CD4-positive, alpha-beta T cell treated with Interleukin-6 at 100 ng/mL for 8 hours (primary cell): ENCODE results near the gene METTL6.
"Not testable (repeated sequence)": the region's sequence is repeated elsewhere in the genome, so short reads cannot be mapped to it uniquely, and the experiment has no call there.

Experiments
- DNase-seq: peaks from one replicate; pipeline ENCODE4 v3.0.0-alpha.2; 2020; ENCODE audit warnings: mixed read lengths, low spot score

The METTL6 gene, protein sequence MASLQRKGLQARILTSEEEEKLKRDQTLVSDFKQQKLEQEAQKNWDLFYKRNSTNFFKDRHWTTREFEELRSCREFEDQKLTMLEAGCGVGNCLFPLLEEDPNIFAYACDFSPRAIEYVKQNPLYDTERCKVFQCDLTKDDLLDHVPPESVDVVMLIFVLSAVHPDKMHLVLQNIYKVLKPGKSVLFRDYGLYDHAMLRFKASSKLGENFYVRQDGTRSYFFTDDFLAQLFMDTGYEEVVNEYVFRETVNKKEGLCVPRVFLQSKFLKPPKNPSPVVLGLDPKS

DNA sequence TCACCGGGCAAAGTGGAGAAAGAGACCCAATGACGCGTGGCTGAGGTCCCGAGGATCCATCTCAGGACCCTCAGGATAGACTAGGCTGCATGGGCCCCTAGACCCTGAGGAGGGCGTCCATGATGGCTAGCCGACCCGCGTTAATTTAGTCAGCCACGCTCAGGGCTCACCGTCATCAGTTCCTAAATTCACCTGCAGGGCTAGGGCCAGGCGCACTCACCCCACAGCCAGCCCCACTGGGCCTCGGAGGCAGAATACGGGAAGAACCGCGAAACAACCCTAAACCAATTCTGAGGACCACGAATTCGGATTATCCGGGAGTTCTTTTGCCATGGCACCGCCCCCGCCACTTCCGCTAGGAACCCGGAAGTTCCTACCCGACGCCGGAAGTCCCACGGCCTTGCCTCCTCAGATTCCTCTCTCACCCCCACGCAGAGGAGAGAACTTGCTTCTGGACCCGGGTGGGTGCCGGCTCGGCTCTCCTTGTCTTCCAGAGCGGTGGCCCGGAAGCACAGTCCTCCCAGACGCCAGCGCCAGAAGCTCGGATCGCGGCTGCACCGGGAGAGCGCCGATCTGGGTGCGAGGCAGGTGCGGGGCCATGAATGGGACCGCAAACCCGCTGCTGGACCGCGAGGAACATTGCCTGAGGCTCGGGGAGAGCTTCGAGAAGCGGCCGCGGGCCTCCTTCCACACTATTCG is at the start of gene METTL6, which contains the start of gene EAF1:
METTL6 (minus strand) TSS at position 363 of the 699 bp plus-strand sequence. CDS start 1,033 bp downstream, outside the sequence.
EAF1 (plus strand) TSS at position 417 of the 699 bp plus-strand sequence; CDS start at position 599, 182 bp downstream.
- DNase-seq = peak; percentile 80

- DNase-seq = no peak
These were observed 49.0 kb upstream of the METTL6 start for GRCh38 chr3:15476378-15476777.

DNA sequence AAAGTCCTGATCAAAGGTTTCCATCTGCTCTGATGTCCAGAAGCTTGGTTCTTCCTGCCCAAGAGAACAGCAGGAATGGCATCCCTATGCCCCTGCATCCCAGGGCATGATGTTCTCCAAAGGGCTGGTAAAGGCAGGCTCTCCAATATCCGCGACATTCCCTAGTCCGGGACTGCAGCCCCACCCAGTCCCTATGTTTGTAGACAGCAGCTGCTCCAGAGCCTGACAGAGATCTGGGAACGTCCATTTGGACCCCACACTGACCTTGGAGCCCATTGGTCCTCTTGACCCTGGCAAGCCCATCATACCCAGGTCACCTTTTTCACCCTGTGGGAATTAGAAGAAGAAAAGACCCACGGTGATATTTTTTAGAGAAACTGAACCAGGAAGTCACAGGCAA is 47.8 kb upstream of the METTL6 start:
- no peak for DNase-seq

DNA sequence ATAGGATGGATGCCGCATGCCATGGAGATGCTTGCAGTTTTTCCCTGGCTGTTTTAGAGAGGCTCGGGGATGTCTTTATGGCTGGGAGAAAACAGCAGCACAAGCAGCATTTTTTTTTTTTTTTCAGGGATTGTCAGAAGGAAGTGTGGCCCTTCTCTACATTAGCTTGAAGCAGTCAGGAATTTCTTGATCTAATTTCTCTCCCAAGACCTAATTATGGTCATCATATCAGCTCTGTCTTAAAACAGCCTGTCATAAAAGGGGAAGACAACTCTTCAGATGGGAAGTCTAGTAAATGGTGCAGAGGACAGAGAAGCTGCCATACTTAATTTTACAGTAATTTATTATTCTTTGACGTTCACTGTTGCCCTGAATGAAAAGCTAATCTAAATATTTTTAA is 44.5 kb upstream of the METTL6 start:
- no peak for DNase-seq

DNA sequence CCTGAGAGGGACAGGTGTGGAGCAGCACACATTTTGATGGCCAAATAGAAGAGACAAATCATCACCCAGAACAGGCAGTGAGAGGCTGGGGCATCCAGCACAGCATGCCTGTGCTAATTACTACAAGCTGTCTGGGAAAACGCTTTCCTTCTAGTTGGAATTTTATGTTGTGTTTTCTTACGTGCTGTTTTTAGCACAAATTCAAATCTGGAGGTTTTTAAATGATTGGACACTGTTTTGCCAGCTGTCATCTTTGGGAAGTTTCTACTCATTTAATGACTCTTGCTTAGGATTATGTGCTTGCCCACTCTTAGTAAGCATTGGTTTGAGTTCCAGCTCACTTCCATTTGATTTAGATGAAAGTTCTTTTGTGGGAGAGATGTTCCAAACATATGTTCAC is 43.5 kb upstream of the METTL6 start:
- no peak for DNase-seq

DNA sequence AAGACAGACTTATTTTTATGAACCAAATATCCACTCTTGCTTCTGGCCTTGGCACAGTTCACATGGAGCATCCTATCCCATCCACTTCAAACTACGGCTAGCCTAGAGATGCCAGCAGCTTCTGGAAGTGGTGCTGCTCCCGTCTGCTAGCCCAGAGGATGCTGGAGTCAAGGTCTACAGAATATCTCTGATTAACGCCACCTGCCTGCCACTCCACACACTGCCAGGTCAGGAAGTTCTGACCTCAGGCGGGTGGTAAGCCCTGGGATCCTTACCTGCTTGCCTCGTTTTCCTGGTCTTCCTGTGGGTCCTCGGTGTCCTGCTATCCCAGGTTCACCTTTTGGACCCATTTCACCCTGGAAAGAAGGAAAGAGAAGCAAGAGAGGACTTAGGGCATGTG is 42.9 kb upstream of the METTL6 start:
- no peak for DNase-seq

DNA sequence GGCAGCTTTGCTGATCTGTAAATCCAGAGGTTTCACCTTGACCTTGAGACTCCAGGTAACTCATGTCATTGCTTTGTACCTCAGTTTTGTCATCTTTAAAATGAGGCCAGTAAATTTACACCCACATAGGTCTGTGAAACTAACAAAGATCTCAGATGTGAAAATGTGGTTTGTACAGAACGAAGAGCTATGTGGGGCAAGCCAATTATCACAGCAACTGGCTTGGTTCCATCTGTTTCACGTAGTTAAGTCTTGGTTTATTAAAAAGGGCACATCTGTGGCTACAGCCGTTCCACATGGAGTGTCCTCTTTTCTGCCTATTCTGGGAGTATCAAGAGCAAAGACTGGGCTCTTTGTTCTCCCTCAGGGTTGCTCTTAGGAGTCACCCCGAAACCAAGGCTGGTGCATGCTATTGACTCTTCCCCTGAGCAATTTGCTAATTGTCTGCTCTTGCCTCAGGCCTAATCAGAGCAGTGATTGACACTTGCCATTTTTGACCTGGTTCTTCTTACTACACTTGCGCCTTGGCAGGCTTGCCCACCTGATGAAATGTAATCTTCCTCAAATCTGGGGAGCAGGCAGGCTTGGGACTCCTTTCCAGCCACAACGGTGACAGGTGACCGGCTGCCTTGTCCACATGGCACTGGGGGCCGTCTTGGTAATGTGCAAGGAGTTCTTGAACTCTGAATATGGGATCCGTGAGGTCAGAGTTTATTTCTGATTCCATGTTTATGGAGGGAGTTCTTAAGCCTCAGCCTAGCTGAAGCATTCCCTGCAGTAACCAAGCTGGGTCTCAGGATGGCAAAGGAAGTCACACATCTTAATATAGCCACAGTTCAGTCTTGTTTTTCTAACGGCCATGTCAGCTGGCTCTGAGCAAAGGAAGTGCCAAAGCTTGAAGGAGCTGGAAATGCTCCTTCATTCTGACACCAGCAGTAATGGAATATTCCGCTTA is 40.2 kb upstream of the METTL6 start:
- no peak for DNase-seq

DNA sequence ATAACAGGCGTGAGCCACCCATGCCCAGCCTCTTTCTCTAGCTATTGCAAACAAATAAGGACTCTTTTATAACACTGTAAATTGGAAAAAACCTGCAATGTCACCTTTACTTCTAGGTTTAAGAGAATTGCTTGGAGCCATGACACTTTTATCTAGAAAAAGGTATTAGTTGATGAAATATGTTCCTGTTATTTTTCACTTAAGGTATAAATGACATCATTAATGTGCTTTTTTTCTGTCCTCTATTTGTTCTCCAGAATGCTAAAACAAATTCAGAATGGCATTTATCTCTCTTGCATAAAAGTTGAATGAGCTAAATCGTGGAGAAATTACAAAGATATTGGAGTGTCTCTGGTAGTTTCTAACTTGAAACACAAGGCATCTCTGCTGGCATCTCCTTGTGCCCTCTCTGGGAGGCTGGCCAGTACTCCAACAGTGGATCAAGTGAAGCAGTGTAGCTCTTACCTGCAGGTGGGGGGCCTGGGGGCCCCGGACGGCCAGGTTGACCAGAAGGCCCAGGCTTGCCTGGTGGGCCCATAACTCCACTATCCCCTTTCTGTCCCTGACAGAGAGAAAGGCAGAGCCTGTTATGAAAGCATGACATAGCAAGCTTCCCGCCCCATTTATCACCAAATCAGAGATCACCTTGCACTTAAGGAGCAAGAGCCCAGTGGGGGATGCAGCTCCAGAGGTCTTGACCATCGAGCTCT is 38.7 kb upstream of the METTL6 start:
- no peak for DNase-seq

DNA sequence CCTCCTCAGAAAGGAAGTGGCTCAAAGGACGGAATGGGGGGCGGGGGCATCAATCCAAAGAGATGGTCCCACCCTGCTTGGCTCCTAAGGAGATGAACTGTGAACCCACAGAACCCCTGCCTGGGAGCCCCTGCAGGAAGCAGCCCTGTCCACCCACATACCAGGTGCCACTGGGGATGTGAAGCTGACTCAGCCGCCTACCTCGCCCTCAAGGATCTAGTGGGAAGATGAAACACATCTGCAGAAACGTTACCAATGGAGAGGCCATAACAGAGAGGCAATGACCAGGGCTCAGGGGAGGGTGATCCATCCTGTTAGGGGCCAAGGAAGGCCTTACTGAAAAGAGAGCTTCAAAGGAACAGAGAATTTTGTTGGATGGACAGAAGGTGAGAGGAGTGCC is 35.1 kb upstream of the METTL6 start:
- DNase-seq = no peak

DNA sequence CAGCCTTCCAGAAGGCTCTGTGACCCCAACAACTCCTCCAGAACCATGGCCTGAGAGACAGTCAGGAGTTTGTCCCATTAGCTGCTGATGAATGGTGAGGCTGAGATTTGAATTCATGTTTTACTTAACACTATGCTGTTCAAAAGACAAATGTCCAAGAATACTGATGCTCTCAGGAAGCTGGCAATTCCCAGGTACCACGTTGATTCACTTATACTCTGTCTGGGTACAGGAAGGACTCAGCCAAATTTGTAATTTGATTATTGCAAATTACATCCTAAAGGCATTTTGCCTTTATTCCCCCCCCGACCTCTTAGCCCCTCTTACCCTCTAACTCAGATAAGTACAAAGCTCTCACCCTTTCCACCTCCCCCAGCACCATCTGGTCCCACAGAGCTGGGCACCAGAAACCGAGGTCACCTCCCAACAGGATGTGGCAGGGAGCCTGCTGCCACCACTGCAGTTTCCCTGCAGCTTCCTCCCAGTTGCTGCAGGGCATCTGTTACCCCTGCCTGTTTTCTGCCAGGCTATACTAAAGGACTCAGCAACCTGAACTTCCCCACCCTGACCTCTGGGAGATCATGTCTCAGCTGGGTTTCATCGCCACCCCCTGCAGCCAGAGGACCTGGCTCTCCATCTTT is 33.7 kb upstream of the METTL6 start:
- DNase-seq = peak; percentile 33

DNA sequence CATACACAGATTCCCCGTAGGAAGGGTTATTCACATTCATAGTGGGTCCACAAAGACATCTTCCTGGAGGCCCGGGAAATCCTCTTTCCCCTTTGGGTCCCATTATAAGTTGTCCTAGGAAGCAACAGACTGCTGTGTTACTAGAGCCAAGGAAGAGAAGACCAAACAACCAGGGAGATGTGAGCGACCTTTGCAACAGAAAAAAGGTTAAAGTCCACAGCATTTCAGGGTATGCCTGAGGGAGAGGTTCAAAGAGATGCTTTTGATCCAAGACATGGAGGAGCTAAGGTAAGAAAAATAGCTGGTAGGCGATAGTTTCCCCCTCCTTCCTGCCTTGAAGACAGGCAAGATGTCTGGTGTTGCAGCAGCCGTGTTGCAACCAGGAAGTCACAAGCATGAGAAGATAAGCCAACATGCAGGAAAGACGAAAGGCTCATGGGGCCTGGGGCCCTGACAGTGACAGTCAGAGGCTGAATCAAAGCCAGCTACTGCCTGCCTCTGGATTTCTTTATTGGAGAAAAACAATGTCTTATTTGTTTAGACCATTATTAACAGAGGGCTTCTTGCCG is 31.0 kb upstream of the METTL6 start:
- DNase-seq = no peak

DNA sequence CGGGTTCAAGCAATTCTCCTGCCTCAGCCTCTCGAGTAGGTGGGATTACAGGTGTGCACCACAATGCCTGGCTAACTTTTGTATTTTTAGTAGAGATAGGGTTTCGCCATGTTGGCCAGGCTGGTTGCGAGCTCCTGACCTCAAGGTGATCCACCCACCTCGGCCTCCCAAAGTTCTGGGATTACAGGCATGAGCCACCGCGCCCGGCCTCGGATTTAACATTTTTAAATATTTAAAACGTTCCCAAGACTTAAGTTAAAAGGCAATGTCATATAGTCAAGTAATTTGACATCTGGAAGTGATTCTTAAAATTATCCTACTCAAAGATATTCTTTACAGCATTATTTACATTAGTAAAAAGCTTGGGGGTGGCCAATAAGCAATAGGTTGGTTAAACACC is 29.6 kb upstream of the METTL6 start:
- DNase-seq = not testable (repeated sequence)

DNA sequence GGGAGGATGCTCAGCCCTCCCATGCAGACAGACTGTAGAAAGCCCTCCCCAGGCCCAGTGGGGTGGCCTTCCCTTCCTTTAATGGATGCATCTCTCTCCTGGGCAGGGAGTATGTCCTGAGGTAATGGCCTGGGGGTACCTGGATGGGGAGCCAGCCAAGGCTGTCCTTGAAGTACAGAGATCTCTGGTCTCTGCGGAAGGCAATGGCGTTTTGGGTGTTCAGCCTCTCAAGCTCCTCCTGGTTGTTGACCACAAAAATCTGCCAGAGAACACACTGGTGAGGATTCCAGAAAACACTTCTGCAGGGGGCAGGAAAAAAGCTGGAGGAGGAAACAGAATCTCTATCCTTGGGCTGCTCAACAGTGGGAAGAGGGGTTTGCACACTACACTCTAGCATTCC is 29.0 kb upstream of the METTL6 start:
- DNase-seq = no peak

DNA sequence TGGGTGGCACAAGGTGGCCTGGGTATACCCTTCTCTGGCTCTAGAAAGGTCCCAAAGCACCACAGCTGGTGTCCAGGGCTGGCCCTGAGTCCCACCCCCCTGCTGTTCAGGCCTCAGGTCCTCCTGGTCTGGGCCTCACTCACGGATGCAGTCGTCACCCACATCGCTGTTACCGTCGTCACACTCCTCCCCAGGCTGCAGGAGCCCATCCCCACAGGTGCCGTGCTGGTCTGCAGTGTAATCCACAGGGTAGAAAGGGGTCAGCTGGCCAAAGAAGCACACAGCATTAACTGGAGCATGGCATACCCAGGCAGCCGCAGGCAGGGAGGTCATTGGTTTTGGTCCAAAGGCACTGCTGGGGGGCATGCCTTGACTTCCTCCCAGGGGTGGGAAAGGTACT is 28.4 kb upstream of the METTL6 start:
- DNase-seq = no peak

GRCh38 chr3:15454965-15455364 is 27.6 kb upstream of the METTL6 start:
- no peak for DNase-seq

DNA sequence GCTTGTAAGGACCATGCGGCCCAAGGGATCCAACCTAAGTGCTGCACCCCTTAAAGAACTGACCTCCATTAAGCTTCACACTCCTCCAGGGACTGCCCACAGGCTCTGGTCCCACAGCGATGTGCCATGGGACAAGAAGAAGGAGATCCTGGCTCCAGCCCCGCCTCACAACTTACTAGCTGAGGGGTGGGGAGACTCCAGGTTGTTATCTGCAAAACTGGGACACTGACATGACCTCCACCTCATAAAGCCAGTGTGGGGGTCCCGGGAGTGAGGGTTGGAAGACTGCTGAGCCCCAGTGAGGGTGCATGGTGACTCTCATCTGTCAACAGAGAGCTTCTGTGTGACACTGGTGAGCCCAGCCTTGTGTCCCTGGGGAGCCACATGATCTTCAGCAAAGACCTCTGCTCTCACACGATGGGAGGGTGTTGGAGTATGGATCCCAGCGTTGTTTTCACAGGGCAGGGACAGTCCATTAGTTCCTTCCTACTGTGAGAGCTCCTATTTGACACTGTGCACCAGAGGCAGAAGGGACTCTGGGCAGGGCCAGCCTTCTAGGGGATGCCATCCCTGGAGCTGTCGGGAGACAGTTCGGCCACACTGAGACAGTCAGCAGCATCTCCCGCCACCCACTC is 26.8 kb upstream of the METTL6 start:
- DNase-seq = no peak

- DNase-seq = no peak
These were observed 26.2 kb upstream of the METTL6 start for GRCh38 chr3:15453501-15453900.

DNA sequence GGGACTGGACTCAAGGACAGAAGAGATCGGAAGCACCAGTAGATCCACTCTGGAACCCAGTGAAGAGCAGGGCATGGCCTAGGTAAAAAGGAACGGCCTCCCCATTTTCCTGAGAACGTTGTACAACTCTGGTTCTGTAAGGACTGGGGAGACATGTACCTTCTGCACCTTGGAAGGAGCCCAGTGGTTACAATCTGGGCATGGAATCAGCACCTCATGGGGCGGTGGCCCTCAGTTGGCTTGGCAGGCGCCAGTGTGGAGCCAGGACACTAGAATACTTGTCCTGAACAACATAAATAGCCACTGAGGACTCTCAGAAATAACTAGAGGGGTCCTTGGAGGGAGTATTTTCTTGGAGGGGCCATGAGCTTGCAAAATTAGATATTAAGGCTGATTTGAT is 25.6 kb upstream of the METTL6 start:
- no peak for DNase-seq

DNA sequence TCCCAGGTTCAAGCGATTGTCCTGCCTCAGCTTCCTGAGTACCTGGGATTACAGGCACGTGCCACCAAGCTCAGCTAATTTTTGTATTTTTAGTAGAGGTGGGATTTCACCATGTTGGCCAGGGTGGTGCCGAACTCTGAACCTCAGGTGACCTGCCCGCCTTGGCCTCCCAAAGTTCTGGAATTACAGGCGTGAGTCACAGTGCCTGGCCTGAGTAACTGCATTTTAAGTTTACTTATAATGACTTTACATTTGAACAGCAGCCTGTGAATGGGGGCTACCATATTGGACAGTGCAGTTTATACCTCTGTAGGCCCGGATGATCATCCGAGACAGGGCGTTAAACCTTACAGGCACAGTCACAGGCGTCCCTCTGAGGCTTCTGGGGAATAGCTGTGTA is 24.8 kb upstream of the METTL6 start:
- DNase-seq = no peak
